ENCODE data around the gene RCCD1. TPM values are rescaled to one million over a fixed set of nuclear protein-coding genes. Genes with fewer than 3 reads are reported as not detected.

The RCCD1 gene, protein sequence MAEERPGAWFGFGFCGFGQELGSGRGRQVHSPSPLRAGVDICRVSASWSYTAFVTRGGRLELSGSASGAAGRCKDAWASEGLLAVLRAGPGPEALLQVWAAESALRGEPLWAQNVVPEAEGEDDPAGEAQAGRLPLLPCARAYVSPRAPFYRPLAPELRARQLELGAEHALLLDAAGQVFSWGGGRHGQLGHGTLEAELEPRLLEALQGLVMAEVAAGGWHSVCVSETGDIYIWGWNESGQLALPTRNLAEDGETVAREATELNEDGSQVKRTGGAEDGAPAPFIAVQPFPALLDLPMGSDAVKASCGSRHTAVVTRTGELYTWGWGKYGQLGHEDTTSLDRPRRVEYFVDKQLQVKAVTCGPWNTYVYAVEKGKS
- total RNA-seq, result 21.9 and 22.1 TPM in 2 replicates

GRCh38 chr15:90954712-90955623 is at the start of gene RCCD1:
Gene RCCD1 (plus strand): TSS chr15:90954884. CDS start chr15:90956735, 1,851 bp downstream.
- intact Hi-C loops (cut with micrococcal nuclease), result loop anchor here (1.0 to 5.0 kb wide), 5 partner anchors 20 to 567 kb away; partner anchors contain the start of genes MAN2A2, PRC1, UNC45A and VPS33B

GRCh38 chr15:90905306-90906180 is 49.1 kb upstream of the RCCD1 start:
- intact Hi-C loops (cut with micrococcal nuclease), result loop anchor here (10.0 kb wide), 1 partner anchor 371 kb away; no protein-coding TSS in a partner anchor

DNA sequence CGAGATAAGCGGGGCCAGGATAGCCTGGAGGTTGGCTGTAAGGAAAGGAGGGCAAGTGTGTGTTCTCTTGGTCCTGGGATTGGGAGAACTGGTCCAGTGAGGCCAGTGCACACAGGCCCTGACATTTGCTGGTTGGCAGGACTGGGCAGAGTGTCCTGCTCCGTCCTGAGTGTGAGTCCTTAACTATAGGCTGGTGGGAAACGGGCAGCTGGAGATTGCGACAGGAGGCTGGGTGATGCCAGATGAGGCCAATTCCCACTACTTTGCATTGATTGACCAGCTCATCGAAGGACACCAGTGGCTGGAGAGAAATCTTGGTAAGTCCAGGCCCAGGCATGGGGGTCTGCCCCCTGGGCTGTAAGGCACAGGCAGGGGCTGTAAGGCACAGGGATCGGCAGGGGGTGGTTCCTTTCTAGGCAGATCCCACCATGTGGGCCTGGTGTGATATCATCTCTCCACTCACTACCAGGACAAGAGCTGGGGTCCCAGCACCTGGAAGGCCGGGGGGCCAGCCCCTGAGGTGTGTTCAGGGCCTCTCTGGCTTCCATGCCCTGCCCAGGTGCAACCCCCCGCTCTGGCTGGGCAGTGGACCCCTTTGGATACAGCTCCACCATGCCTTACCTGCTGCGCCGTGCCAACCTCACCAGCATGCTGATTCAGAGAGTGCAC is 48.4 kb upstream of the RCCD1 start:
- intact Hi-C loops (cut with micrococcal nuclease), result loop anchor here (10.0 kb wide), 1 partner anchor 372 kb away; no protein-coding TSS in a partner anchor

DNA sequence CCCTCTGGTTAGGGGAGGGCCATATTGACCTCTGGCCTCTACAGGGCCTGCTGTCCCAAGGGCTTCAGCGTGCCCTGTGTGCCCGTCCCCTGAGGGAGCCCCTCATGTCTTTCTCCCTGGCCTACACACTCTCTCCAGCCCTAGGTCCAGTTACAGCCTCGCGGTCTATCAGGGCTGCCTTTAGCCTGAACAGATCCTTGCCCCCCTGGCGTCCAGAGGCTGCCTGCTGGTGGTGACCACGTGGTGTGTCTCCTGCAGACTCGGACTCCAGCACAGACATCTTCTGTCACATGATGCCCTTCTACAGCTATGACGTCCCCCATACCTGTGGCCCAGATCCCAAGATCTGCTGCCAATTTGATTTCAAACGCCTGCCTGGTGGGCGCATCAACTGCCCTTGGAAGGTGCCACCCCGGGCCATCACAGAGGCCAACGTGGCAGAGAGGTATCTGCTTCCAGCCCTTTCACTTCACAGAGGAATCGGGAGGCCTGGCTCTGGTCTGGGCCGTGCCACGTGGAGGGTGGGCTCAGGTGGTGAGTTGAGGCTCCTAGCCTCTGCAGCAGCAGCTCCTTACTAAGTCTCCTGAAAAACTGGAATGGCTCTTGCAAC is 47.5 kb upstream of the RCCD1 start:
- intact Hi-C loops (cut with micrococcal nuclease), result loop anchor here (10.0 kb wide), 1 partner anchor 372 kb away; no protein-coding TSS in a partner anchor

GRCh38 chr15:90907838-90908507 is 46.7 kb upstream of the RCCD1 start:
- intact Hi-C loops (cut with micrococcal nuclease), result loop anchor here (10.0 kb wide), 1 partner anchor 373 kb away; no protein-coding TSS in a partner anchor

DNA sequence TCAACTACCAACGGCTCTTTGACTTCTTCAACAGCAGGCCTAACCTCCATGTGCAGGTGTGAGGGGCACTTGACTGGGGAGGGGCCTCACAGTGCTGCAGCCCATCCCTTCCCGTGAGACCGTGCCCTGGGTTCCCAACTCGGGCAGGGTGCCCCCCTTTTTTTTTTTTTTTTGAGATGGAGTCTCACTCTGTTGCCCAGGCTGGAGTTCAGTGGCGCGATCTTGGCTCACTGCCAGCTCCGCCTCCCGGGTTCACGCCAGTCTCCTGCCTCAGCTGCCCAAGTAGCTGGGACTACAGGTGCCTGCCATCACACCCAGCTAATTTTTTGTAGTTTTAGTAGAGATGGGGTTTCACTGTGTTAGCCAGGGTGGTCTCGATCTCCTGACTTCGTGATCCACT is 45.2 kb upstream of the RCCD1 start:
- intact Hi-C loops (cut with micrococcal nuclease), result loop anchor here (10.0 kb wide), 1 partner anchor 375 kb away; no protein-coding TSS in a partner anchor

GRCh38 chr15:90909976-90910375 is 44.7 kb upstream of the RCCD1 start:
- intact Hi-C loops (cut with micrococcal nuclease), result loop anchor here (10.0 kb wide), 1 partner anchor 375 kb away; no protein-coding TSS in a partner anchor

DNA sequence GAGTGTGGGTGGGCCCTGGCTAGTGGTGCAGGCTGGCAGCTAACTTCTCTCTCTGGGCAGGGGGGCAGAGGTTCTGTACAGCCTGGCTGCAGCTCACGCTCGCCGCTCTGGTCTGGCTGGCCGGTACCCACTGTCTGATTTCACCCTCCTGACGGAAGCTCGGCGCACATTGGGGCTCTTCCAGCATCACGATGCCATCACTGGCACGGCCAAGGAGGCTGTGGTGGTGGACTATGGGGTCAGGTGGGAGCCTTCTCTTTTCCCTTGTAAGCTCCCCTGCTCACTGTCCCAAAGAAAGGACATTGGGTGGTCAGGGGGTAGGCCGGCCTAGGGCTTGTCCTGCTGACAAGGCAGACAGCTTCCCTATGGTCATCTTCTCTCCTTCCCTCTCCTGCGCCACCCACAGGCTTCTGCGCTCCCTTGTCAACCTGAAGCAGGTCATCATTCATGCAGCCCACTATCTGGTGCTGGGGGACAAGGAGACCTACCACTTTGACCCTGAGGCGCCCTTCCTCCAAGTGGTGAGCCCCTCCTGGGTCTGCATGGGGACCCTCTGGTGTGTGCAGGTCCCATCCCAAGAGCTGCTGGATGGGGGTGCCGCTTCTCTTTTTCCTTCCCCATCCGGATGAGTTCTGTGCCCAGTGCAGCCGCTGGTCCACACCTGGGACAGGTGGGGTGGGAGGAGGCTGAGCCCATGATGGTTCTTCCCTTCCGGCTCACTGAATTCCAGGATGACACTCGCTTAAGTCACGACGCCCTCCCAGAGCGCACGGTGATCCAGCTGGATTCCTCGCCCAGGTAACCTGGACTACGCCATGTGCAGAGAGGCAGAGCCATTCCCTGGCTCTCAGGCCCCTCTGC is 44.0 kb upstream of the RCCD1 start:
- intact Hi-C loops (cut with micrococcal nuclease), result no loop called here

DNA sequence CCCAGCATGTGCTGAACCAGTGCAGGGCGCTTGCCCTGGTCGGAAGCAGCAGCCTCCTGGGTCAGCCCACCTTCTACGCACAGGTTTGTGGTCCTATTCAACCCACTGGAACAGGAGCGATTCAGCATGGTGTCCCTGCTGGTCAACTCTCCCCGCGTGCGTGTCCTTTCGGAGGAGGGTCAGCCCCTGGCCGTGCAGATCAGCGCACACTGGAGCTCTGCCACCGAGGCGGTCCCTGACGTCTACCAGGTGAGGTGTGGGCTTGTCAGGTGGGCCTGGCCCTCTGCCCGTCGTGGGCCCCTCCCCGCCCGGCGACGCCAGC is 43.4 kb upstream of the RCCD1 start:
- intact Hi-C loops (cut with micrococcal nuclease), result no loop called here

- intact Hi-C loops (cut with micrococcal nuclease), result no loop called here
Measured at GRCh38 chr15:90911906-90912769, 42.5 kb upstream of the RCCD1 start.

DNA sequence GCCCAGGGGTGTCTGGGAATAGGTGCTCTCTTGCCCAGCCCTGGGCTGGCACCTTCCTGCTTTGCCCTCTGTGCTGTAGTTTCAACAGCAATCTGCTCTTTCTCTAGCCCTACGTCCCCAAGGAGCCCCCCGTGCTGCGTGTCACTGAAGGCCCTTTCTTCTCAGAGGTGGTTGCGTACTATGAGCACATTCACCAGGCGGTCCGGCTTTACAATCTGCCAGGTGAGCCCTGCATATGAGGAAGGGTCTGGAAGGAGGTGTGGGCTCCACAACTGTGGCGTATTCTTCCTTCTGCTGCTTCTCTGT is 42.0 kb upstream of the RCCD1 start:
- intact Hi-C loops (cut with micrococcal nuclease), result no loop called here

GRCh38 chr15:90913398-90913944 is 41.2 kb upstream of the RCCD1 start:
- intact Hi-C loops (cut with micrococcal nuclease), result no loop called here

- intact Hi-C loops (cut with micrococcal nuclease), result no loop called here
Measured at GRCh38 chr15:90914305-90915080, 40.2 kb upstream of the RCCD1 start.

- intact Hi-C loops (cut with micrococcal nuclease), result no loop called here
Measured at GRCh38 chr15:90915216-90915807, 39.4 kb upstream of the RCCD1 start.

DNA sequence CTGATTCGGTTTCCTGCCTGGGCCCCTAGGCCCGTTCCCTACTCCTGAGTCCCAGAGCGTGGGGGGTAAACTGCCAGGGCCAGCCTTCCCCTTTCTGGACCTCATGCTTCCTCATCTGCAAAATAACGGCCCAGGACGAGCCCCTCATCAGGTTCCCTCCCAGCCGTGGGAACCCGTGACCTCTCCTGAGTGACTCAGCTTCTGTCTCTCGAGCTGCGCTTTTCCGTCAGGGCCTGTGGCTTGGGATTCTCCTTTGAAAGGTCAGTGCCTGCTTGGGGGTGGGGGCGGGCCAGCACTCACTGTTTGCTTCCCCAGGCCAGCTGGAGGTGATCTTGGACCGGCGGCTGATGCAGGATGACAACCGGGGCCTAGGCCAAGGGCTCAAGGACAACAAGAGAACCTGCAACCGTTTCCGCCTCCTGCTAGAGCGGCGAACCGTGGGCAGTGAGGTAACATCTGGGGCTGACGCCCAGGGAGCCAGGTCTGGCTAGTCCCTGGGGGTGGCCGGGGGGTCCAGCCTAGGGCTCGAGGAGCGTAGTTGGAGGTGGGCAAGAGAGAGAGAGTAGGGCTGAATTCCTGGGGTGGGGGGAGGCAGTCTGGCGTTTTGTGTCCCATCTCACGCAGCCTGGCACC is 38.8 kb upstream of the RCCD1 start:
- intact Hi-C loops (cut with micrococcal nuclease), result no loop called here

DNA sequence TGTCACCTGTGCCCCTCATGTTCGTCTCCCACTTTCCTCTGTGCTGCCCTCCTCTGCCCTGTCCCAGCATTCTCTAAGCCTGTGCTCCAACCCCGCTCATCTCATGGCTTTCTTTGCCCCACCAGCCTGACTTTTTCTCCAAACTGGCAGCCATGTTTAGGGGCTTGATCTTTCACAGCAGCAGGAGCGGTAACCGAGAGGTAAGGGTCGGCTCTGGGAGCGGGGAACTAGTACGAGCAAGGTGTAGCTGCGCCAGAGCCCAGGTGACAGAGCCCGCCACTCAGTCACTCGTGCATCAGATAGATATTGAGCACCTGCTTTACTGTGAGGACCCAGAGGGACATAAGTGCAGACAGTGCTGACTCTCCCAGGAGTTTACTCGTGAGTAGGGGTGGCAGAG is 38.2 kb upstream of the RCCD1 start:
- intact Hi-C loops (cut with micrococcal nuclease), result no loop called here
